ENCODE results near the gene AIG1. TPM values are rescaled to one million over a fixed set of nuclear protein-coding genes. Genes with fewer than 3 reads are reported as not detected.

The AIG1 gene
- total RNA-seq, 2 experiments from 2014 or later: 7.4 to 8.4 TPM

DNA sequence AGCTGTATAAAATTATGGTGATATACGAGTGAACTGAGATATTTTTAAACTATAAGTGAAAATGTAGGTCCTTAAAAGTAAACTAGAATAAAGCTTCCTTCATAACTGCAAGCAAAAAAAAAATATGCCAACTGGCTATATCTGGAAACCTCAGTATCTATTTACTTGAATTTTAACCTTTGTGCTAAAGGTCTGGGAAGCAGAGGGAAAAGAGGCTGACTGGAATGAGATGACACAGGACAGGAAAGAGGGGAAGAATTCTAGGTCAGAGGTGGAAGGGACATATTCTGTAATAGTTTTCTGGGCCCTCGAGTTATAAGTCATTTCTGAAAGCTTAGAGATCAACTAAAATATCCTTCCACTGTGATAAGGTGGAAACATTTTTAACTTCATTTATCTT, 46.8 kb downstream of the AIG1 start:
- ATAC-seq (ENCODE audit: poor library complexity) (no peak), DNase-seq (no peak)
- TF ChIP-seq, protein P1, sequence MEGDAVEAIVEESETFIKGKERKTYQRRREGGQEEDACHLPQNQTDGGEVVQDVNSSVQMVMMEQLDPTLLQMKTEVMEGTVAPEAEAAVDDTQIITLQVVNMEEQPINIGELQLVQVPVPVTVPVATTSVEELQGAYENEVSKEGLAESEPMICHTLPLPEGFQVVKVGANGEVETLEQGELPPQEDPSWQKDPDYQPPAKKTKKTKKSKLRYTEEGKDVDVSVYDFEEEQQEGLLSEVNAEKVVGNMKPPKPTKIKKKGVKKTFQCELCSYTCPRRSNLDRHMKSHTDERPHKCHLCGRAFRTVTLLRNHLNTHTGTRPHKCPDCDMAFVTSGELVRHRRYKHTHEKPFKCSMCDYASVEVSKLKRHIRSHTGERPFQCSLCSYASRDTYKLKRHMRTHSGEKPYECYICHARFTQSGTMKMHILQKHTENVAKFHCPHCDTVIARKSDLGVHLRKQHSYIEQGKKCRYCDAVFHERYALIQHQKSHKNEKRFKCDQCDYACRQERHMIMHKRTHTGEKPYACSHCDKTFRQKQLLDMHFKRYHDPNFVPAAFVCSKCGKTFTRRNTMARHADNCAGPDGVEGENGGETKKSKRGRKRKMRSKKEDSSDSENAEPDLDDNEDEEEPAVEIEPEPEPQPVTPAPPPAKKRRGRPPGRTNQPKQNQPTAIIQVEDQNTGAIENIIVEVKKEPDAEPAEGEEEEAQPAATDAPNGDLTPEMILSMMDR (IDR thresholded peaks at IDR 0.05): no peak
- H3K9me3 Mint-ChIP-seq: no peaks in the 10 kb centered on the region
- no peaks in the 10 kb centered on the region for H3K4me1 ChIP-seq (ENCODE audit: insufficient read depth, low read length)
- H3K4me3 ChIP-seq (ENCODE audit: low read length): no peak overlapping the region
- H3K36me3 Mint-ChIP-seq (ENCODE audit: low read depth): no peaks in the 10 kb centered on the region
- no peaks in the 10 kb centered on the region for H3K9me3 ChIP-seq (ENCODE audit: control insufficient read depth in 1 of 2, insufficient read depth in 1 of 2, low read length in 2 of 2)
- no peak overlapping the region for H3K27ac ChIP-seq (ENCODE audit: low read depth in 1 of 2, low read length in 2 of 2)
- H3K4me3 Mint-ChIP-seq: no peak overlapping the region
- no peaks in the 10 kb centered on the region for H3K36me3 ChIP-seq (ENCODE audit: insufficient read depth, low read length)
- ChIA-PET CTCF (no interaction called here), POLR2A (interaction anchor here (1.3 kb wide), 1 partner anchor 10 kb away, joined by 3 read pairs; no protein-coding TSS in a partner anchor)
- H3K27ac Mint-ChIP-seq: no peak overlapping the region
- H3K27me3 Mint-ChIP-seq: no peaks in the 10 kb centered on the region
- H3K4me1 Mint-ChIP-seq (ENCODE audit: low read depth): no peaks in the 10 kb centered on the region
- intact Hi-C loops (cut with DNase I, micrococcal nuclease): no loop called here
- H3K27me3 ChIP-seq (ENCODE audit: control insufficient read depth in 1 of 2, insufficient read depth in 2 of 2, low read length in 2 of 2): no peaks in the 10 kb centered on the region

DNA sequence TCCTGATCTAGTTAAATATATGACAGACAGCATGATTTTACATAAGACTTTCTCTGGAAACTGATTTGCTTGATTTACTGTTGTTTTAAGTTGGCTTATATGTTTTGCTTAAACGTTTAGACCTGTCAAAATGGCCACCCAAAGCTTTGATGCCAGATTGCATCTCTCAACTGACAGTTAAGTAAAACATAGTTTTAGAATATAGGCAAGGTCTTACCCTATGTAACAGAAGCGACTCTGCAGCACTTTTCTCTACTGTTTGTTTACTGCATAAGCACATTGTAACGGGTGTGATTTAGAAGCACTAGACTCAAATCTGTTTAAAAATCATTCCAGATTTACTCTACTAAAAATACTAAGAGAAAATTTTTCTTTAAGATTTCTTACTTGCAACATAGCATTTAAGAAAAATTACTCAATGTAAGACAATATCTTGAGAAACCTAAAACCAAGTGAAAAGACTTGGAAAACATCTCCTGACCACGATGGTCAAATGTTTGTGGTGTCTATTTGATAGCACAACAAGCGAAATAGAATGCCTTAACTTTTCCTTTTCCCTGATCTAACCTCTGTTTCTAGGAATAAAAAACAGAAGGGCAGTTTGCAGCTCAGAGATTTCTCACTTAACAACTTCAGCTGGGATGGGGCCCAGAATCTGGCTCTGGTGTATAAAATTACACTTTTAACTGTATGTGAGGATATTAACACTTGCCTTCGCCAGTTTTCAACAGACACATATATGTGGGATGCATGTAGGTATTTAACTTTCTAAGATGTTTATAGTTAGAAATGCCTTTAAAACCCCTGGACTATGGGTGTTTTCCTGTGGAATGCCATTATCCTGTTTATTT, 47.4 kb downstream of the AIG1 start:
- H3K27ac Mint-ChIP-seq: no peak overlapping the region
- H3K27ac ChIP-seq (ENCODE audit: low read depth in 1 of 2, low read length in 2 of 2): no peak overlapping the region
- CTCF ChIA-PET: interaction anchor here (1.2 kb wide), 1 partner anchor 29 kb away, joined by 3 read pairs; no protein-coding TSS in a partner anchor

DNA sequence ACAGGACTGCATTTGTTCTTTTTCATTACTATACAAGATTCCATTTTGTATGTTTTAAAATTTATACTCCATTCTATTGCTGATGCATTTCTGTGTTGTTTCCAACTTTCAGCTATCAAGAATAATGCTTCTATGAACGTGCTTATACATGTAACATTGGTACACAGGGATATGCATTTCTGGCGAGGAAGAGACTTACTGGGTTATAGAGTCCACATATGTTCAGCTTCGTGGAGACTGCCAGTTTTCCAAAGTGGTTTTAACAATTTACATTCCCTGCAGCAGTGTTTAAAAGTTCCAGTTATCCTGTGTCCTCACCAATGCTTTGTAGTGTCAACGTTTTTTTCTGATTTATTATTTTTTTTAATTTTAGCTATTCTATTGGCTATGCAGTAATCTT, 48.5 kb downstream of the AIG1 start:
- Mint-ChIP-seq H3K4me1 (ENCODE audit: low read depth) (no peaks in the 10 kb centered on the region), H3K36me3 (ENCODE audit: low read depth) (no peaks in the 10 kb centered on the region), H3K4me3 (no peak overlapping the region), H3K27ac (no peak overlapping the region), H3K27me3 (no peaks in the 10 kb centered on the region), H3K9me3 (no peaks in the 10 kb centered on the region)
- DNase-seq (no peak), ATAC-seq (ENCODE audit: poor library complexity) (no peak)
- Histone ChIP-seq H3K27ac (ENCODE audit: low read depth in 1 of 2, low read length in 2 of 2) (no peak overlapping the region), H3K9me3 (ENCODE audit: control insufficient read depth in 1 of 2, insufficient read depth in 1 of 2, low read length in 2 of 2) (no peaks in the 10 kb centered on the region), H3K27me3 (ENCODE audit: control insufficient read depth in 1 of 2, insufficient read depth in 2 of 2, low read length in 2 of 2) (no peaks in the 10 kb centered on the region), H3K36me3 (ENCODE audit: insufficient read depth, low read length) (no peaks in the 10 kb centered on the region), H3K4me3 (ENCODE audit: low read length) (no peak overlapping the region), H3K4me1 (ENCODE audit: insufficient read depth, low read length) (no peaks in the 10 kb centered on the region)
- TF ChIP-seq, protein P1 (IDR thresholded peaks at IDR 0.05): no peak
- intact Hi-C loops (cut with DNase I, micrococcal nuclease): no loop called here
- ChIA-PET POLR2A (interaction anchor here (1.0 kb wide), 2 partner anchors 10 to 12 kb away, joined by 3 read pairs; no protein-coding TSS in a partner anchor), CTCF (interaction anchor here (1.2 kb wide), 1 partner anchor 30 kb away, joined by 3 read pairs; no protein-coding TSS in a partner anchor)

More for the DNA sequence above, 47.4 kb downstream of the AIG1 start:
- intact Hi-C loops (cut with DNase I, micrococcal nuclease): no loop called here
- DNase-seq (no peak), ATAC-seq (ENCODE audit: poor library complexity) (no peak)
- Histone ChIP-seq H3K27me3 (ENCODE audit: control insufficient read depth in 1 of 2, insufficient read depth in 2 of 2, low read length in 2 of 2) (no peaks in the 10 kb centered on the region), H3K36me3 (ENCODE audit: insufficient read depth, low read length) (no peaks in the 10 kb centered on the region), H3K4me1 (ENCODE audit: insufficient read depth, low read length) (no peaks in the 10 kb centered on the region), H3K9me3 (ENCODE audit: control insufficient read depth in 1 of 2, insufficient read depth in 1 of 2, low read length in 2 of 2) (no peaks in the 10 kb centered on the region), H3K4me3 (ENCODE audit: low read length) (no peak overlapping the region)
- TF ChIP-seq, protein P1 (IDR thresholded peaks at IDR 0.05): no peak
- no peaks in the 10 kb centered on the region for H3K4me1 Mint-ChIP-seq (ENCODE audit: low read depth)
- no peak overlapping the region for H3K4me3 Mint-ChIP-seq
- POLR2A ChIA-PET: interaction anchor here (1.3 kb wide), 1 partner anchor 11 kb away, joined by 3 read pairs; no protein-coding TSS in a partner anchor
- H3K27me3 Mint-ChIP-seq: no peaks in the 10 kb centered on the region
- H3K9me3 Mint-ChIP-seq: no peaks in the 10 kb centered on the region
- H3K36me3 Mint-ChIP-seq (ENCODE audit: low read depth): no peaks in the 10 kb centered on the region
